Activated T-helper 1 cell treated with anti-CD3 and anti-CD28 coated beads, Interleukin-2, amount 50 U/mL, for 16 hours (primary cell): ENCODE measurements around the gene PSME2.
A peak's percentile ranks its signal among the peaks of the same experiment; 100 is the strongest.
"Not testable (repeated sequence)": the region's sequence is repeated elsewhere in the genome, so short reads cannot be mapped to it uniquely, and the experiment has no call there.

Source experiments
- DNase-seq, 2 donors: peaks; one replicate each; pipeline ENCODE4 v3.0.0-alpha.2; 2020; ENCODE audit warnings: low read depth in 1 of 2, low spot score in 1 of 2

PSME2 gene

GRCh38 chr14:24115422-24116127, 30.8 kb downstream of the PSME2 start:
- DNase-seq, result no peak

DNA sequence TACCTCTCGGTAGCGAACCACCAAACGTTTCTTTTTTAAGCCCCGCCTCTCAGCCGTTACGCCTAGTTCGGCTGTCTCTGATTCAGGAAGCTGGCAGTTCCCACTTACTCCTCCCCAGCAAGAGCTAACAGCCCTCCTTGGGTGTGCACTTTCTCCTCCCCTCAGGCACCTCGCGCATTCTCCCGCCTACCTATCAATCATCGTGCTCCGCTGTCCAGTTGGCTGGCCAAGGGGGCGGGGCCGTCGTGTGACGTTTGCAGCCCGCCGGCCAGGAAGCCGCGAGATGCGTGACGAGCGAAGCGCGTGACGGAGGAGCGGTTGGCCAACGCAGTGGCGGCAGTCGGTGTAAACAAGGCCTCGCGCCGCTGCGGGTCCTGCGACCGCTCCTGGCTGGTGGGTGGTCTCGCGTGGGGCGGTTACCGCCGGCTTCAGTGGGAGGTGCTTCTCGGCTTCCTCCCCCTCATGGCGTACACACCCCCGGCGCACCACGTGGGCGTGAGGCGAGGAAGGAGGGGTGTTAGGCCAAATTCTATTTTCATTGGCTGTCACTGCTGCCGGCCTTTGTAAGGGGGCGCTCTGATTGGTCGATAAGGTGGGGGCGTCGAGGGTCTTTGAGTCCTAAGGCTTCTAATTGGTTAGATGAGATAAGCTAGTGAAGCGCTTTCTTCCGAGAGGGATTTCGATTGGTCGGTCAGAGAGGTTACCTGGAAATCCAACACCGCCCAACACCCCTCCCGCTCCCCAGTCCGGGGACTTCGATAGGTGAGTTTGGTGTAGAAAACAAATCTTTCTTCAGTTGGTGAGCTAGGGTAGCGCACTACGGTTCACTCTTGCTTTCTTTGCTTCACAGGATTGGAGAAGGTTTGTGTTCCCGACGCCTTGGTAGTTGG, 31.6 kb downstream of the PSME2 start, which contains the start of the genes DCAF11 and NRL:
DCAF11 (plus strand) TSS at position 246 of the 890 bp plus-strand sequence. CDS start 818 bp downstream, outside the sequence.
NRL (minus strand) TSS at position 418 of the 890 bp plus-strand sequence. CDS start 32,101 bp downstream, outside the sequence.
- peak; percentile 93 to 96 for DNase-seq

GRCh38 chr14:24113801-24114531, 32.4 kb downstream of the PSME2 start:
- peak; percentile 54 to 59 for DNase-seq

DNA sequence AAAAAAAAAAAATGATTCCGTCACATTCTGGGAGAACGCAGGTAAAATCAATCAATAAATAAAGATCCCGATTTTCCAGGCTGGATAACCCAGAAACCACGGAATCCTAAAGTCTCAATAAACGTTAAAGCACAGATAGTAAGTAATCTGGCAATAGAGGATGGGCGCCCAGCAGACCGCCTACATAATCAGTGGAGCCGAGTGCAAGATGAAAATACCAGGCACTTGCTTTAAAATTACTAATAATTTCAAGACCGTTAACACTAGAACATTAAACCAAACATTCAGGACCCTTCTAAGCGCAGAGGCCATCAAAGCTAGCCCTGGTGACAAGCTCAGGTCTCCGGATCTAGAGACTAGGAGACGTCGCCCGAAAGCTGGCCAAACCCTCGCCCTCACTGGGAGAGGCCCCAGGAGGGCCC, 33.0 kb downstream of the PSME2 start:
- no peak for DNase-seq

GRCh38 chr14:24110523-24110922, 35.9 kb downstream of the PSME2 start:
- DNase-seq, result no peak

DNA sequence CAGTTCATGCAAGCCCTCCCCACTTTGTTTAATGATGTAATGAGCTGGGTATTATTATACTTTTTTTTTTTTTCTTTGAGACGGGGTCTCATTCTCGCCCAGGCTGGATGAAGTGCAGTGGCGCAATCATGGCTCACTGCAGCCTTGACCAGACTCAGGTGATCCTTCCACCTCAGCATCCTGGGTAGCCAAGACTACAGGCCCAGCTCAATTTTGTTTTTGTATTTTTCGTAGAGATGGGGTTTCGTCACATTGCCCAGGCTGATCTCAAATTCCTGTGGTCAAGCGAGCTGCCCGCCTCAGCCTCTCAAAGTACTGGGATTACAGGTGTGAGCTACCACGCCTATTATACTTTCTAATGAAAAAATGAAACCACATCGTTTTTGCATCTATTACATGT, 36.4 kb downstream of the PSME2 start:
- DNase-seq, result no peak

DNA sequence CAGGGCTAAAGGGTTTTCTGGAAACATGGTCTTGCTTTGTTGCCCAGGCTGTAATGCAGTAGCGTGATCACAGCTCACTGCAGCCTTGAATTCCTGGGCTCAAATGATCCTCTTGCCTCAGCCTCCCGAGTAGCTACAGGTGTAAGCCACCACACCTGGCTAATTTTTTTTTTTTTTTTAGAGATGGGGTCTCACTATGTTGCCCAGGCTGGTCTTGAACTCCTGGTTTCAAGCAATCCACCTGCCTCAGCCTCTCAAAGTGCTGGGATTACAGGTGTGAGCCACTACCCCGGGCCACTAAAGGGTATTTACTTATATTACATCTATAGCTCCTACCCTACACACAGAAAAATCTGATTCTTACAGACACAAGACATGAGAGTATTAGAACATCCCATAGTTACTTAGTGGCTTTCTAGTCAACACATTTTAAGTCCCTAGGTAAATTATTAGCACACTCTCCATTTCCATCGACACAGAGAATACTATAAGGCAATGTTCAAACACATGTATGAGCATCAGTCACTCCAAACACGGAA, 38.0 kb downstream of the PSME2 start:
- no peak for DNase-seq

DNA sequence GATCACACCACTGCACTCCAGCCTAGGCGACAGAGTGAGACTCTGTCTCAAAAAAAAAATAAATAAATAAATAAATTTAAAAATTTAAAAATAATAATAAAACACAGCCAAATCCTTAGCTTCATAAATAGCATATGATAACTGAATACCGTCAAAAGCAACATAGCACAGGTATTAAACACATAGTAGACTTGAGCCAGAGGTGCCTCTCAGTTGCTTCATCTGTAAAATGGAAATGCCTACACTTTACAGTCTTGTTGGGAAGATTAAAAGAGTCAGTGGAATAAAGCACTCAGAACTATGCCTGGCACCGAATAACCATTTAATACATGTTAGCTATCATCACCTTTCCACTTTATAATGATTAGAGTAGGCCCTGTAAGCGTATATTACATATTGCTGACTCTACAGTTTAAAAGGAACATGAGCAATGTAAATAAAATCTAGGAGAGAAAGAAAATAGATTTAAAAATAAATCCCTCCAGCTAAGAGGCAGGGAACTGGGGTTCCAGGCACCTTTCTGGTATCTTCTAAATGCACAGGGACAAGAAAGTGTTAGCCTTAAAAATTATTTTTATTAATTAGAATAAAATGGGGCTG, 39.6 kb downstream of the PSME2 start:
- no peak for DNase-seq

DNA sequence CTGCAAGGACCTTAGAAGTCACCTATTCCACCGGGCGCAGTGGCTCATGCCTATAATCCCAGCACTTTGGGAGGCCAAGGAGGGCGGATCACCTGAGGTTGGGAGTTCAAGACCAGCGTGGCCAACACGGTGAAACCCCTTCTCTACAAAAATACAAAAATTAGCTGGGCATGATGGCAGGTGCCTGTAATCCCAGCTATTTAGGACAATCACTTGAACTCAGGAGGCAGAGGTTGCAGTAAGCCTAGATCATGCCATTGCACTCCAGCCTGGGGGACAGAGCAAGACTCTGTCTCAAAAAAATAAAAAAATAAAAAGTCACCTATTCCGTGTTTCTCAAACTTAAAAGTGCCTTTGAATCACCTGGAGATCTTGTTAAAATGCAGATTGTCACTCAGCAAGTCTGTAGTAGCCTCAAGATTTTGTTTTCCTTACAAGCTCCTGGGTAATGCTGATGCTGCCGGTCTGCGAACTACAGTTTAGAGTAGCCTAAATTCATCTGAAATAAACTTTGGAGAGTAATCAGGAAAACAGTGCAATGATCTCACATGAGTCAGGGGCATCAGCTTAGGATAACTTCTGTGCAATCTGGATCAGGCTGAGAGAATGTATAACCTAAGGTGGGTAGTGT, 40.7 kb downstream of the PSME2 start:
- not testable (repeated sequence) for DNase-seq

GRCh38 chr14:24103451-24103850, 43.0 kb downstream of the PSME2 start:
- no peak for DNase-seq

GRCh38 chr14:24102357-24103048, 43.9 kb downstream of the PSME2 start:
- no peak for DNase-seq

- no peak for DNase-seq
Measured at GRCh38 chr14:24100982-24101494, 45.4 kb downstream of the PSME2 start.

DNA sequence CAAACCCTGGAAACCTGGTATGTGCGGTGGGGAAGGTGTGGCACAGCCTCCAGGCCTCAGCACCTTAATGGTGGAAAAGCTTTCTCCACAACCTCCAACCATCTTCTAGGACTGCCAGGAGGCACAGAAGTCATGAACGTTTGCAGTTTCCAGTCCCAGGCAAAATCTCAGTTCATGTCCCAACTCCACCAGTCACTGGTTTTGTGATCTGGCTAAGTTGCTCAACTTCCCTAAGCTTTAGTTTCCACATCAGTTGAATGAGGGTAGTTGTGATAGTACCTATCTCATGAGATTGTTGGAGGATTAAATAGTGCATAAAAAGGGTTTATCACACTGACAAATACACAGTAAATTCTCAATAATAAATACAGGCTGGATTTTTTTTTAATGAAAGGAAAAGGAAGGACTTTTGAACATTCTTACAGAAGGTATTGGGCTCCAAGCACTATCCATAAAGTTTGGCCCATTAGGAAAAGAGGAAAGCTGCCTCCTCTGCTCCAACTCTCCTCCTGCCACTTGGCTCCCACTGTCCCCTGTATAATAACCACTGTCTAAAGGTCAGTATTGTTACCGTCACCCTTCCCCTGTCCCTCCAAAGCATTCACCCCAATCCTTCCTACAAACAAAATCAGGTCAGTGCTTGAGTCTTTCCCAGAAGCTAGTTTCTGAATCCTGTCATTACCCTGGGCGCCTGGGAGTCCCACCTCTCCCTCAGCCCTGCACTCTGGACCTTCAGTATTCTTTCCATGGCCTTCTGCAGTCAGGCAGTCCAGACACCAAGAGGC, 46.0 kb downstream of the PSME2 start:
- DNase-seq, result no peak

- DNase-seq, result no peak
Measured at GRCh38 chr14:24098927-24099813, 47.2 kb downstream of the PSME2 start.

- no peak for DNase-seq
Measured at GRCh38 chr14:24098229-24098926, 48.0 kb downstream of the PSME2 start.

DNA sequence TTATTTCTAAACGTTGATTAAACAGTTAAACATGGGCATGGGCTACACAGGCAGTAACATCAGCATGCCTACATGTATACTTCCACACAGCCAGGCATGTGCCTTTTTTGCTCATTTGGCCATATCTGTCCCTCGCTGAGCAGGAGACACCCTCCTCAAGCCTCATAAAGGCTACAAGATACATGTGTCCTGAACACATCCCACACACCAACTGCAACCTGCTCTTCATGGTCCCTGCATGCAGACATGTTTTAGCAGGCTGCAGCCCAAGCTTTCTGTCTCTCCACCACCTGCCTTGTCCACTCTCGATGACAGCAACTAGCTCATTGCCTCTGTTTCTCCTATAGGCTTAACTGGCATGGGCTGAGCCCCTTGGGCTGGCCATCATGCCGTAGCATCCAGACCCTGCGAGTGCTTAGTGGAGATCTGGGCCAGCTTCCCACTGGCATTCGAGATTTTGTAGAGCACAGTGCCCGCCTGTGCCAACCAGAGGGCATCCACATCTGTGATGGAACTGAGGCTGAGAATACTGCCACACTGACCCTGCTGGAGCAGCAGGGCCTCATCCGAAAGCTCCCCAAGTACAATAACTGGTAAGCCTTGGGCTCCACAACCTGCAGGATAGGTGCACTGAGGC, 49.7 kb downstream of the PSME2 start:
- DNase-seq, result no peak
